ENCODE data around the gene PCDHGC5.

- TF ChIP-seq CTCF (conservative IDR thresholded peaks at IDR 0.05 in 1 of 2, IDR thresholded peaks at IDR 0.05 in 1 of 2; ENCODE audit: extremely low read depth in 1 of 2, insufficient read depth in 1 of 2, low read depth in 1 of 2, low read length in 2 of 2) = no peak
- no peak for TF ChIP-seq EZH2 (IDR thresholded peaks at IDR 0.05; ENCODE audit: borderline replicate concordance, low read length)
These were observed 2.8 kb upstream of the PCDHGC5 start for GRCh38 chr5:141486091-141486490.
